SK-N-SH treated with all-trans-retinoic acid at 6 μM for 48 hours (cell line): ENCODE measurements around the gene SMARCA4.
"Not testable (repeated sequence)": the region's sequence is repeated elsewhere in the genome, so short reads cannot be mapped to it uniquely, and the experiment has no call there.

ENCODE experiments used
- ATAC-seq: fragments of 200-7000 bp; cut with Tn5 transposase; 3 replicates; pipeline ENCODE4 v1.9.1; 2020; ENCODE audit warnings: mild to moderate bottlenecking, moderate library complexity
- ARNTL ChIP-seq: fragments of 450-650 bp; formaldehyde crosslinking; IDR thresholded peaks from 2 replicates; pipeline ENCODE4 v1.5.0; 2020; ENCODE audit warnings: low read depth, mild to moderate bottlenecking, moderate library complexity, borderline replicate concordance
- CSDC2 ChIP-seq: fragments of 250-450 bp; sonication (Bioruptor Pico); IDR thresholded peaks from 2 replicates; pipeline ENCODE4 v1.5.0; 2020; ENCODE audit warnings: mild to moderate bottlenecking, moderate library complexity
- CSRNP3 ChIP-seq: fragments of 250-450 bp; sonication (Bioruptor Pico); IDR thresholded peaks from 2 replicates; pipeline ENCODE4 v1.5.1; 2021; ENCODE audit warnings: mild to moderate bottlenecking, moderate library complexity
- ESRRG ChIP-seq: fragments of 250-450 bp; sonication (Bioruptor Pico); IDR thresholded peaks from 2 replicates; pipeline ENCODE4 v1.6.1; 2021; ENCODE audit warnings: mild to moderate bottlenecking
- ISL1 ChIP-seq: fragments of 250-450 bp; sonication (Bioruptor Pico); IDR thresholded peaks from 2 replicates; pipeline ENCODE4 v2.1.2; 2022; ENCODE audit warnings: mild to moderate bottlenecking, moderate library complexity
- OSR1 ChIP-seq: fragments of 250-450 bp; sonication (Bioruptor Pico); IDR thresholded peaks from 2 replicates; pipeline ENCODE4 v1.8.0; 2022; ENCODE audit warnings: moderate library complexity, mild to moderate bottlenecking, inconsistent platforms
- PPARA ChIP-seq: fragments of 250-450 bp; sonication (Bioruptor Pico); IDR thresholded peaks from 2 replicates; pipeline ENCODE4 v1.5.0; 2020; ENCODE audit warnings: mild to moderate bottlenecking, borderline replicate concordance
- RARB ChIP-seq: fragments of 250-450 bp; sonication (Bioruptor Pico); IDR thresholded peaks from 2 replicates; pipeline ENCODE4 v1.8.0; 2021; ENCODE audit warnings: mild to moderate bottlenecking, moderate library complexity
- SNAI2 ChIP-seq: fragments of 250-450 bp; sonication (Bioruptor Pico); IDR thresholded peaks from 2 replicates; pipeline ENCODE4 v1.5.0; 2020; ENCODE audit warnings: mild to moderate bottlenecking, moderate library complexity
- TCF4 ChIP-seq: fragments of 250-450 bp; sonication (Bioruptor Pico); IDR thresholded peaks from 2 replicates; pipeline ENCODE4 v1.8.0; 2021; ENCODE audit warnings: mild to moderate bottlenecking, moderate library complexity, borderline replicate concordance
- TOX ChIP-seq: fragments of 250-450 bp; sonication (Bioruptor Pico); IDR thresholded peaks from 2 replicates; pipeline ENCODE4 v1.8.0; 2021; ENCODE audit warnings: mild to moderate bottlenecking, moderate library complexity, borderline replicate concordance
- ZC3H10 ChIP-seq: fragments of 250-450 bp; sonication (Bioruptor Pico); IDR thresholded peaks from 2 replicates; pipeline ENCODE4 v1.5.1; 2021; ENCODE audit warnings: mild to moderate bottlenecking, moderate library complexity
- ZFP3 ChIP-seq: fragments of 250-450 bp; sonication (Bioruptor Pico); IDR thresholded peaks from 2 replicates; pipeline ENCODE4 v1.5.0; 2020; ENCODE audit warnings: mild to moderate bottlenecking, moderate library complexity
- ZFP30 ChIP-seq: fragments of 450-650 bp; formaldehyde crosslinking; IDR thresholded peaks from 2 replicates; pipeline ENCODE4 v1.5.0; 2022; ENCODE audit warnings: mild to moderate bottlenecking, moderate library complexity
- ZNF565 ChIP-seq: fragments of 450-650 bp; formaldehyde crosslinking; conservative IDR thresholded peaks from 2 replicates; pipeline ENCODE4 v1.5.0; 2020; ENCODE audit warnings: low read depth, mild to moderate bottlenecking, moderate library complexity
- ZNF70 ChIP-seq: fragments of 450-650 bp; formaldehyde crosslinking; IDR thresholded peaks from 2 replicates; pipeline ENCODE4 v1.5.0; 2020; ENCODE audit warnings: mild to moderate bottlenecking, moderate library complexity
- ZNF8 ChIP-seq: fragments of 450-650 bp; formaldehyde crosslinking; IDR thresholded peaks from 2 replicates; pipeline ENCODE4 v1.5.0; 2020; ENCODE audit warnings: mild to moderate bottlenecking, moderate library complexity
- TF ChIP-seq, protein P1 (sequence below): fragments of 250-450 bp; sonication (Bioruptor Pico); IDR thresholded peaks from 2 replicates; pipeline ENCODE4 v1.8.0; 2020; ENCODE audit warnings: mild to moderate bottlenecking, moderate library complexity, borderline replicate concordance
- TF ChIP-seq, protein P2 (sequence below): fragments of 250-450 bp; sonication (Bioruptor Pico); IDR thresholded peaks from 2 replicates; pipeline ENCODE4 v1.5.1; 2020; ENCODE audit warnings: low read depth, mild to moderate bottlenecking, moderate library complexity
- TF ChIP-seq, protein P3 (sequence below): fragments of 250-450 bp; sonication (Bioruptor Pico); IDR thresholded peaks from 2 replicates; pipeline ENCODE4 v1.5.0; 2020; ENCODE audit warnings: mild to moderate bottlenecking, moderate library complexity

Gene SMARCA4

DNA sequence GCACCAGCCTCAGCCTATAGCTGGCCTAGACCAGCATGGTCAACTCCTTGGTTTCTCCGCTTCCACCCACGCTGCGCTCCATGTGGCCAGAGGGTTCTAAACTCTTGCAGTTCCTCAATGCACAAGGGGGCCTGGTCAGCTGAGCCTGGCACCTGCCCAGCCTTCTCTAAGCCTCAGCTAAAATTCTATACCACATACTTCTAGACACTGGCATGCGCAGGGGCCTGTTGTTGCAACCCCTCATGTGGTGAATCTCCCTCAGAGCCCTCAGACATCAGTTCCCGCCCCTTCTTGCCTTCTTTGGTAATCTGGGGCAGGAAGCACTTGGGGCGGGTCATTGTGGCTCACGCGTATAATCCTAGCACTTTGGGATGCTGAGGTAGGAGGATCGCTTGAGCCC is 108.7 kb downstream of the SMARCA4 start (continued):
- no peak for TF ChIP-seq ZNF565 (CRISPR knock-in tag)
- no peak for TF ChIP-seq CSDC2
- TF ChIP-seq ZNF8, result no peak
- TF ChIP-seq ZC3H10 (CRISPR knock-in tag), result no peak
- TF ChIP-seq TOX (CRISPR knock-in tag), result no peak
- TF ChIP-seq, protein P1, sequence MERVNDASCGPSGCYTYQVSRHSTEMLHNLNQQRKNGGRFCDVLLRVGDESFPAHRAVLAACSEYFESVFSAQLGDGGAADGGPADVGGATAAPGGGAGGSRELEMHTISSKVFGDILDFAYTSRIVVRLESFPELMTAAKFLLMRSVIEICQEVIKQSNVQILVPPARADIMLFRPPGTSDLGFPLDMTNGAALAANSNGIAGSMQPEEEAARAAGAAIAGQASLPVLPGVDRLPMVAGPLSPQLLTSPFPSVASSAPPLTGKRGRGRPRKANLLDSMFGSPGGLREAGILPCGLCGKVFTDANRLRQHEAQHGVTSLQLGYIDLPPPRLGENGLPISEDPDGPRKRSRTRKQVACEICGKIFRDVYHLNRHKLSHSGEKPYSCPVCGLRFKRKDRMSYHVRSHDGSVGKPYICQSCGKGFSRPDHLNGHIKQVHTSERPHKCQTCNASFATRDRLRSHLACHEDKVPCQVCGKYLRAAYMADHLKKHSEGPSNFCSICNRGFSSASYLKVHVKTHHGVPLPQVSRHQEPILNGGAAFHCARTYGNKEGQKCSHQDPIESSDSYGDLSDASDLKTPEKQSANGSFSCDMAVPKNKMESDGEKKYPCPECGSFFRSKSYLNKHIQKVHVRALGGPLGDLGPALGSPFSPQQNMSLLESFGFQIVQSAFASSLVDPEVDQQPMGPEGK (CRISPR knock-in tag), result no peak
- no peak for TF ChIP-seq ZFP3 (CRISPR knock-in tag)

DNA sequence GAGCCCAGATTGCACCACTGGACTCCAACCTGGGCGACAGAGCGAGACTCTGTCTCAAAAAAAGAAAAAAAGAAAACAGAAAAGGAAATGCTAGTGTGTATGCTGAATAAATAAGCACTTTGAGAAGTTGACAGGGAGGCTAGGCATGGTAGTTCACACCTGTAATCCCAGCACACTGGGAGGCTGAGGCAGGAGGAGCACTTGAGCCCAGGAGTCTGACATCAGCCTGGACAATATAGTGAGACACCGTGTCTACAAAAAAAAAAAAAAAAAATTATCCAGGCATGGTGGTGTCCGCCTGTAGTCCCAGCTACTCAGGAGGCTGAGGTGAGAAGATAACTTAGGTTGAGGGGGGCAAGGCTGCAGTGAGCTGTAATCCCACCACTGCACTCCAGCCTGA is 109.3 kb downstream of the SMARCA4 start:
- no peak for ATAC-seq

DNA sequence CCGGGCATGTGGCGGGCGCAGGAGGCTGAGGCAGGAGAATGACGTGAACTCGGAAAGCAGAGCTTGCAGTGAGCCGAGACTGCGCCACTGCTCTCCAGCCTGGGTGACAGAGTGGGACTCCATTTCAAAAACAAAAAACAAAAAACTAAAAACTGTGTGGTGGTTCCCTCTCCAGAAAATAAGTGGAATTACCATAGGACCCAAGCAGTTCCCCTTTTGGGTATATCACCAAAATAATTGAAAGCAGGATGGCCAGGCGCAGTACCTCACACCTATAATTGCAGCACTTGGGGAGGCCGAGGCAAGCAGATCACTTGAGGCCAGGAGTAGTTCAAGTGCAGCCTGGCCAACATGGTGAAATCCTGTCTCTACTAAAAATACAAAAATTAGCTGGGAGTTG is 112.7 kb downstream of the SMARCA4 start:
- no peak for ATAC-seq
- TF ChIP-seq TCF4 (no peak), OSR1 (CRISPR knock-in tag) (no peak), RARB (no peak), TOX (CRISPR knock-in tag) (no peak), ZC3H10 (CRISPR knock-in tag) (no peak), ISL1 (no peak), ZNF8 (no peak), ZFP3 (CRISPR knock-in tag) (no peak), ARNTL (CRISPR knock-in tag) (no peak)
- TF ChIP-seq, protein P2, sequence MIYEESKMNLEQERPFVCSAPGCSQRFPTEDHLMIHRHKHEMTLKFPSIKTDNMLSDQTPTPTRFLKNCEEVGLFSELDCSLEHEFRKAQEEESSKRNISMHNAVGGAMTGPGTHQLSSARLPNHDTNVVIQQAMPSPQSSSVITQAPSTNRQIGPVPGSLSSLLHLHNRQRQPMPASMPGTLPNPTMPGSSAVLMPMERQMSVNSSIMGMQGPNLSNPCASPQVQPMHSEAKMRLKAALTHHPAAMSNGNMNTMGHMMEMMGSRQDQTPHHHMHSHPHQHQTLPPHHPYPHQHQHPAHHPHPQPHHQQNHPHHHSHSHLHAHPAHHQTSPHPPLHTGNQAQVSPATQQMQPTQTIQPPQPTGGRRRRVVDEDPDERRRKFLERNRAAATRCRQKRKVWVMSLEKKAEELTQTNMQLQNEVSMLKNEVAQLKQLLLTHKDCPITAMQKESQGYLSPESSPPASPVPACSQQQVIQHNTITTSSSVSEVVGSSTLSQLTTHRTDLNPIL (CRISPR knock-in tag), result no peak

More for the DNA sequence above, 109.3 kb downstream of the SMARCA4 start:
- TF ChIP-seq ARNTL (CRISPR knock-in tag) (no peak), RARB (no peak), SNAI2 (CRISPR knock-in tag) (no peak), ZFP3 (CRISPR knock-in tag) (no peak), ISL1 (no peak)
- TF ChIP-seq, protein P2 (CRISPR knock-in tag), result no peak
- TF ChIP-seq, all 23 proteins: peak for 0

DNA sequence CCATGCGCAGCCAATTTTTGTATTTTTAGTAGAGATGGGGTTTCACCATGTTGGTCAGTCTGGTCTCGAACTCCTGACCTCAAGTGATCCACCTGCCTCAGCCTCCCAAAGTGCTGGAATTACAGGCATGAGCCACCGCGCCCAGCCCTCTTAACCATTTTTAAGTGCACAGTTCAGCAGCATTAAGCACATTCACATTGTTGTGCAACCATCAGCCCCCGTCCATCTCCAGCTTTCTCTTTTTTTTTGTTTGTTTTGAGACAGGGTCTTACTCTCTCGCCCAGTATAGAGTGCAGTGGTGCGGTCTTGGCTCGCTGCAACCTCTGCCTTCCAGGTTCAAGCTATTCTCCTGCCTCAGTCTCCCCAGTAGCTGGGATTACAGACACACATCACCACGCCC is 116.0 kb downstream of the SMARCA4 start:
- not testable (repeated sequence) for ATAC-seq

DNA sequence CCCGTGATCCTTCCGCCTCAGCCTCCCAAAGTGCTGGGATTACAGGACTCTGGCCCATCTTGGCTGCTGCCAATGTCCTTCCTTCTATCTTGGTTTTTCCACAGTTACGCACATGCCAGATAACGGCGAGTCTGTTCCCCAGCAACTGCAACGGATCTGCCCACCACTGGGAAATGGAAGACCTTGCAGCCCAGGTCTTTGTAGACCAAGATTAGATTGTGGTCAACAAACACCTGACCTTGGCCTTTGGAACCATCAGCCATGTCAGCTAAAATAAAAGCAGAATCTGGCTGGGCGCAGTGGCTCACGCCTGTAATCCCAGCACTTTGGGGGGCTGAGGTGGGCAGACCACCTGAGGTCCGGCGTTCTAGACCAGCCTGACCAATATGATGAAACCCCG is 118.1 kb downstream of the SMARCA4 start:
- ATAC-seq, result no peak
- TF ChIP-seq ZNF70 (CRISPR knock-in tag), result no peak
- TF ChIP-seq ZFP30 (CRISPR knock-in tag), result no peak
- no peak for TF ChIP-seq TCF4
- TF ChIP-seq PPARA (CRISPR knock-in tag), result no peak
- no peak for TF ChIP-seq ARNTL (CRISPR knock-in tag)
- TF ChIP-seq RARB, result no peak
- TF ChIP-seq, protein P1 (CRISPR knock-in tag), result no peak
- TF ChIP-seq, protein P3, sequence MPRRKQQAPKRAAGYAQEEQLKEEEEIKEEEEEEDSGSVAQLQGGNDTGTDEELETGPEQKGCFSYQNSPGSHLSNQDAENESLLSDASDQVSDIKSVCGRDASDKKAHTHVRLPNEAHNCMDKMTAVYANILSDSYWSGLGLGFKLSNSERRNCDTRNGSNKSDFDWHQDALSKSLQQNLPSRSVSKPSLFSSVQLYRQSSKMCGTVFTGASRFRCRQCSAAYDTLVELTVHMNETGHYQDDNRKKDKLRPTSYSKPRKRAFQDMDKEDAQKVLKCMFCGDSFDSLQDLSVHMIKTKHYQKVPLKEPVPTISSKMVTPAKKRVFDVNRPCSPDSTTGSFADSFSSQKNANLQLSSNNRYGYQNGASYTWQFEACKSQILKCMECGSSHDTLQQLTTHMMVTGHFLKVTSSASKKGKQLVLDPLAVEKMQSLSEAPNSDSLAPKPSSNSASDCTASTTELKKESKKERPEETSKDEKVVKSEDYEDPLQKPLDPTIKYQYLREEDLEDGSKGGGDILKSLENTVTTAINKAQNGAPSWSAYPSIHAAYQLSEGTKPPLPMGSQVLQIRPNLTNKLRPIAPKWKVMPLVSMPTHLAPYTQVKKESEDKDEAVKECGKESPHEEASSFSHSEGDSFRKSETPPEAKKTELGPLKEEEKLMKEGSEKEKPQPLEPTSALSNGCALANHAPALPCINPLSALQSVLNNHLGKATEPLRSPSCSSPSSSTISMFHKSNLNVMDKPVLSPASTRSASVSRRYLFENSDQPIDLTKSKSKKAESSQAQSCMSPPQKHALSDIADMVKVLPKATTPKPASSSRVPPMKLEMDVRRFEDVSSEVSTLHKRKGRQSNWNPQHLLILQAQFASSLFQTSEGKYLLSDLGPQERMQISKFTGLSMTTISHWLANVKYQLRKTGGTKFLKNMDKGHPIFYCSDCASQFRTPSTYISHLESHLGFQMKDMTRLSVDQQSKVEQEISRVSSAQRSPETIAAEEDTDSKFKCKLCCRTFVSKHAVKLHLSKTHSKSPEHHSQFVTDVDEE (CRISPR knock-in tag), result no peak
- TF ChIP-seq ZFP3 (CRISPR knock-in tag), result no peak
- TF ChIP-seq TOX (CRISPR knock-in tag), result no peak
- no peak for TF ChIP-seq ZNF565 (CRISPR knock-in tag)
- no peak for TF ChIP-seq ZNF8
- TF ChIP-seq CSRNP3, result no peak
- TF ChIP-seq CSDC2, result no peak
- TF ChIP-seq, protein P2 (CRISPR knock-in tag), result no peak
- no peak for TF ChIP-seq ZC3H10 (CRISPR knock-in tag)
- no peak for TF ChIP-seq ESRRG (CRISPR knock-in tag)
